AG09309 (cell line): ENCODE data around the gene TRAP1.

Source experiments
- DNase-seq: peaks from one replicate; pipeline ENCODE4 v3.0.0-alpha.2; 2010; ENCODE audit warnings: low read depth
- H3K4me3 ChIP-seq: 2 replicates; pipeline ENCODE4 v1.5.1; 2011; ENCODE audit warnings: mild to moderate bottlenecking, low read depth, low read length, moderate library complexity; ENCODE audit not compliant: control insufficient read depth
- TF ChIP-seq, protein P1 (sequence below): IDR thresholded peaks from 2 replicates; pipeline ENCODE4 v1.5.1; 2011; ENCODE audit warnings: mild to moderate bottlenecking, low read depth, low read length, inconsistent platforms; ENCODE audit not compliant: insufficient read depth, control insufficient read depth; ENCODE audit errors: missing control alignments

TRAP1 gene

DNA sequence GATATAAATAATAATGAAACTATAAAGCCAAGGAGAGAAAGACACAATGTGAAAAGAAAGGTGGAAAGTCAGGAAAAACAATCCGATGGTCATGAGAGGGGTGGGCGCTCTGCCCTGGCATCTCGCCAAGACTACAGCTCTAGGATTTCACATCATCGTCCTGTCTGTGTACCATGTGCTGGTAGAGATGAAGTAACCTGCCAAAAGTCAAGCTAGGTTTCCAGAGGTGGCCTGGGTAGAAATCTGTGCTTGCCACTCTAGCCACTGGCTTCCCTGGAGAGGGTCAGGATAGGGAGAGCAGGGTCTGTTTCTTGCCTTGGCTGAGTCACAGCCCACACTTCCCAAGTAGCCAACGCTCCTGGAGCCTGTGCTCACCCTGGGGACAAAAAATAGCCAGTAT is 31.0 kb upstream of the TRAP1 start:
- DNase-seq, result no peak
- no peak overlapping the region for H3K4me3 ChIP-seq
- TF ChIP-seq, protein P1, sequence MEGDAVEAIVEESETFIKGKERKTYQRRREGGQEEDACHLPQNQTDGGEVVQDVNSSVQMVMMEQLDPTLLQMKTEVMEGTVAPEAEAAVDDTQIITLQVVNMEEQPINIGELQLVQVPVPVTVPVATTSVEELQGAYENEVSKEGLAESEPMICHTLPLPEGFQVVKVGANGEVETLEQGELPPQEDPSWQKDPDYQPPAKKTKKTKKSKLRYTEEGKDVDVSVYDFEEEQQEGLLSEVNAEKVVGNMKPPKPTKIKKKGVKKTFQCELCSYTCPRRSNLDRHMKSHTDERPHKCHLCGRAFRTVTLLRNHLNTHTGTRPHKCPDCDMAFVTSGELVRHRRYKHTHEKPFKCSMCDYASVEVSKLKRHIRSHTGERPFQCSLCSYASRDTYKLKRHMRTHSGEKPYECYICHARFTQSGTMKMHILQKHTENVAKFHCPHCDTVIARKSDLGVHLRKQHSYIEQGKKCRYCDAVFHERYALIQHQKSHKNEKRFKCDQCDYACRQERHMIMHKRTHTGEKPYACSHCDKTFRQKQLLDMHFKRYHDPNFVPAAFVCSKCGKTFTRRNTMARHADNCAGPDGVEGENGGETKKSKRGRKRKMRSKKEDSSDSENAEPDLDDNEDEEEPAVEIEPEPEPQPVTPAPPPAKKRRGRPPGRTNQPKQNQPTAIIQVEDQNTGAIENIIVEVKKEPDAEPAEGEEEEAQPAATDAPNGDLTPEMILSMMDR, result no peak

DNA sequence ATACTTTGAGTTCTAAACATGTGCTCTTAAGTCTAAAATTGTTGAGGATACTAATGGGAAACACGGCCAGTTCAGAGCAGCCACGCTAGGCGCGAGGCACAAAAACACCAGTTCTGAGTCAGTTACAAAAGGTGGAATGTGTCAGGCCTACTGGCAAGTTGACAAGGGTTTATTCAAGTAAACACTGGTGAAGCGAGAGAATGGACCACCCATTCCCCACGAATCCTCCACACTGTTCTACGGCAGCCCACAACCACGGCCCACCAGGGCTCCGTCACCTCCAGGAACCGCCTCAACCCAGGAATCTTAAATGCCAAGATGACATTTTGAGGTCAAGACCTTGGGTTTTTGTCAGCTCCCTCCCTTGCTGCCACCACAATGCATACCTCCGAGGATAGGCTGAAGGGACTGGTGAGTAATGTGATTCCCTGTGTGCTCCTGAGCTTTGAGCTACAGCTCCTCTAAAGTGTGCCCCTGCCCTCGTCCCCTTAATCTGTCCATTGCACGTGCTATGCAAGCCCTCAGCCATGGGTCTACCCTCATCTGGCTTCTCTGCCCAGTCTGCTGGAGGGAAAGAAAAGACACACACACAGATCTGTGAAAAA is 28.5 kb upstream of the TRAP1 start:
- TF ChIP-seq, protein P1, result no peak
- no peak for DNase-seq
- H3K4me3 ChIP-seq, result no peak overlapping the region

DNA sequence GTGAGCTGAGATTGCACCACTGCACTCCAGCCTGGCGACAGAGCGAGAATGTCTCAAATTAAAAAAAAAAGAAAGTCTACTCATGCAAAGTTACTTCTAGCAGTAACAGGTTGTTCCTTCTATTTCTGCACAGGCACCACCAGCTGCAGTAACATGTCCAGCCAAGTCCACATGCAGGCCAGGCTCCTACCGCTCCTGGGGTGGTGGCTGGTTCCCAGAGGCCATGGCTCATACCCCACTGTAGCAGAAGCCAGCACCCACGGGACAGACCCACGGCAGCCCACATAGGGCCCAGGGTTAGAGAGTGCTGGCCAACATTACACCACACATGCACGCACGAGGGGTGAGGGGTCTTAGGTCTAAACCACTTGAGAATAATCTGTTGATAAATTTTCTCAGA is 26.7 kb upstream of the TRAP1 start:
- H3K4me3 ChIP-seq, result no peak overlapping the region
- no peak for DNase-seq
- TF ChIP-seq, protein P1, result no peak

DNA sequence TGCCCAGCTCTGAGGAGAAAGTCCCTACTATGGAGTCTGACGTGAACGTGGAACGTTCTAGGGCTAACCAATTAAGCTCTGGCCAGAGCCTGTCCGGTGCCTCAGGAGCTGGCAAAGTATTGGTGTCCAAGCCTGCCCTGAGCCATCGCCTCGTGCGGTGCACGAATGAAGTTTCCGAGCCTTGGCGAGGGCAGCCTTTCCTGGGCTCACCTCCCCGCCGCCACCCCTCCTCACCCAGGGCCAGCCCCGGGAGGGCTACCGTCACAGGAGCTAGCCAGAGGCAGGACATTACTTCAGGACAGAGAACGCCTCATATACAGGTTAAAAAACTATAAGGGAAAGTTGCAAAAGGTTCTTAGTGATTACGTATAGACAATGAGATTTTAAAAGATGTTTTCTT is 23.6 kb upstream of the TRAP1 start:
- no peak overlapping the region for H3K4me3 ChIP-seq
- DNase-seq, result no peak
- TF ChIP-seq, protein P1, result no peak

DNA sequence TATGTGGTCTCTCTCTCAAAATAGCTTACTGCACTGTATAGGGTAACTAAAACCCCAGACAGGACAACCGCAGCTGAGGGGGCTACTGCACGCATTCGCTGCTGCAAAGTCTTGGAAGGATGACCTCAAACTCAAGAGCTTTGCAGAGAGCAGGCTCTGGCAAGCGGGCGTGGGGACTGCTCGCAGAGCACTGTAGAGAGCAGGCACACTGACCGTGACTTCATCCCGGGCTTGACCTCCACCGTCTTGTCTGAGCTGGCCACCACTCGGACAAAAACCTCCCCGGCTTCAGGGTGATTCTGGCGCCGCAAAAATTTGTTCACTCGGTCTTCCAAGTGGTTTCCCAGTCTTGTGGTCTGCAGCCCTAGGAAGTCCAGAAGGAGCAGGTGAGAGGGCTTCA is 22.9 kb upstream of the TRAP1 start:
- DNase-seq, result no peak
- H3K4me3 ChIP-seq, result no peak overlapping the region
- TF ChIP-seq, protein P1, result no peak

DNA sequence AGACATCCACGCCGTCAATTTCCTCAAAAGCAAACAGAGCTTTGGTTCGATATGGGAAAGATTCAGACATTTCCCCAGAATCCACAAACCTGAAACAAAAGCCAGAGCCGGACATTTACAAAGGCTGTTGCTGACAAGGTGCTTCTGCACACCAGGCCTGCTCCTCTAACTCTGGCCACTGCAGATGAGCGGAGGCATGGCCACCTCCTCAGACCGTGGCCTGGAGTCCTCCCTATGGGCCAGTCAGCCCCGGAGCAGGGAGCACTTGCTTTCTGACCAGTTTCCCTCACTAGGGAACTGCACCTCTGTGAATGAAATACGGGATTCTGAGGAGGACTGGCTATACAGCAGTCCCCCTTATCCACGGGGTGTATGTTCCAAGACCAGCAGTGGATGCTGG is 22.3 kb upstream of the TRAP1 start:
- H3K4me3 ChIP-seq, result no peak overlapping the region
- TF ChIP-seq, protein P1, result no peak
- no peak for DNase-seq

DNA sequence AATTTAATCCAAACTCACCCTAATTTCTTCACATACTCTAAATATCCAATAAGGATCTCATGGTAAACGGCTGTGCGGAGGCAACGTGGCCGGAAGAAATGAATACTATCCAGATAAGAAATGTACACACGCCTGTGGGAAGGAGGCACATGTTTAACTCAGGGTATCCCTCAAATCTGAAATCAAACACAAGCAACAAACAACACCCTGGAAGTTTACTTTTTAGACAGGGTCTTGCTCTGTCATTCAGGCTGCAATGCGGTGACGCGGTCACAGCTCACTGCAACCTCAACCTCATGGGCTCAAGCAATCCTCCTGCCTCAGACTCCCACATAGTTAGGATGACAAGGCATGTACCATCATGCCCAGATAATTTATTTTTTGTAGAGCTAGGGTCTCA is 21.2 kb upstream of the TRAP1 start:
- H3K4me3 ChIP-seq, result no peak overlapping the region
- no peak for DNase-seq
- TF ChIP-seq, protein P1, result no peak
